Activated T-cell treated with anti-CD3 and anti-CD28 coated beads, Interleukin-2, amount 50 U/mL, for 72 hours (primary cell): Measurements from ENCODE around the gene RELN. TPM values are rescaled to one million over a fixed set of nuclear protein-coding genes. Genes with fewer than 3 reads are reported as not detected.
"Not testable (repeated sequence)": the region's sequence is repeated elsewhere in the genome, so short reads cannot be mapped to it uniquely, and the experiment has no call there.

Source experiments
- ATAC-seq, 2 donors: fragments of 150-1000 bp; cut with Tn5 transposase; replicated peaks in 1 of 2; 2 replicates each; pipeline ENCODE4 v1.10.0; 2021; ENCODE audit warnings: moderate library complexity in 2 of 2, mild to moderate bottlenecking in 1 of 2
- DNase-seq, 2 donors: peaks; one replicate each; pipeline ENCODE4 v3.0.0; 2021 to 2022; ENCODE audit warnings: mixed read lengths in 1 of 2
- H3K27ac Mint-ChIP-seq: one replicate; pipeline ENCODE4 v1.8.0; 2022; ENCODE audit warnings: mild to moderate bottlenecking, moderate library complexity, mixed read lengths
- H3K27me3 Mint-ChIP-seq: one replicate; pipeline ENCODE4 v1.8.0; 2022; ENCODE audit warnings: low read depth, mixed read lengths
- H3K36me3 Mint-ChIP-seq, 2 donors: one replicate each; pipeline ENCODE4 v1.8.0; 2022; ENCODE audit warnings: mixed read lengths in 2 of 2, mild to moderate bottlenecking in 1 of 2; ENCODE audit not compliant: insufficient read depth in 2 of 2
- H3K4me1 Mint-ChIP-seq: one replicate; pipeline ENCODE4 v1.8.0; 2022; ENCODE audit warnings: low read depth, mixed read lengths
- H3K4me3 Mint-ChIP-seq, 2 donors: one replicate each; pipeline ENCODE4 v1.8.0; 2022; ENCODE audit warnings: mild to moderate bottlenecking in 2 of 2, mixed read lengths in 2 of 2, moderate library complexity in 2 of 2
- H3K9me3 Mint-ChIP-seq, 2 donors: one replicate each; pipeline ENCODE4 v1.8.0; 2022; ENCODE audit warnings: mixed read lengths in 2 of 2
- total RNA-seq, 2 donors: library from RNA; stranded (reverse); gene quantifications; one replicate each; pipeline ENCODE4 v1.2.3, GENCODE V29; 2022

The RELN gene
- total RNA-seq = not detected

DNA sequence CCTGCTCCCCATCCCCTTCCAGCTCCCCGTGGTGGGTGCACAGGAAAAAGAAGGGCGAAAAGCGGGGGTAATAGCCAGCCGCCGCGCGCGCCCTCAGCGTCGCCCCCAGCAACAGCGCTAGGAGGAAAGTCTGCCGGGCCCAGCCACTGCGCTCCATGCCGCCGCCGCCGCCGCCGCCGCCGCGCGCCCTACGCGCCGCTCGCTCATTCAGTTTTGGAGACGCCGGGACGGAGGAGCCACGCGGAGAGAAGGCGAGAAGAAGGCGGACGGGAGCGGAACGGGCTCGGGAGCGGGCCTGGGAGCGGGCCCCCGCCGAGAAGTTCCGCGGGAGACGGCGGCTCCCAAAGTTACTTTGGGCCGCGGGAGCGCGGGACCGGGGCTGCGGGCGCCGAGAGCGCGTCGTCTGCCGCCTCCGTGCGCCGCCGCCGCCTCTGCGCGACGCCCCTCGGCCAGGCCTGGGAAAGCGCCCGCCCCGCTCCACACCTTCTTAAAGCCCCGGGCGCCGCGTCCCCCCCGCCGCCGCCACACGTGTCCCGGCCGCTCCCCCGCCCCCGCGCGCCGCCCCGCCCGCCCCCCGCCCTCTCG is at the start of gene RELN:
Gene RELN, minus strand, starts transcription at position 459 of the 585 bp plus-strand sequence. Its CDS starts 302 bp downstream, at position 157.
- H3K9me3 Mint-ChIP-seq = no peaks in the 10 kb centered on the region
- H3K4me1 Mint-ChIP-seq = peaks cover 7% of the 10 kb centered on the region
- H3K4me3 Mint-ChIP-seq = peak within 1 kb of the TSS; percentile 78 to 89
- H3K36me3 Mint-ChIP-seq = no peaks in the 10 kb centered on the region
- H3K27me3 Mint-ChIP-seq = peaks cover 56% of the 10 kb centered on the region
- peak within 1 kb of the TSS; percentile 78 for H3K27ac Mint-ChIP-seq
- ATAC-seq (peak; percentile 25 to 46), DNase-seq (peak; percentile 7 to 15)

DNA sequence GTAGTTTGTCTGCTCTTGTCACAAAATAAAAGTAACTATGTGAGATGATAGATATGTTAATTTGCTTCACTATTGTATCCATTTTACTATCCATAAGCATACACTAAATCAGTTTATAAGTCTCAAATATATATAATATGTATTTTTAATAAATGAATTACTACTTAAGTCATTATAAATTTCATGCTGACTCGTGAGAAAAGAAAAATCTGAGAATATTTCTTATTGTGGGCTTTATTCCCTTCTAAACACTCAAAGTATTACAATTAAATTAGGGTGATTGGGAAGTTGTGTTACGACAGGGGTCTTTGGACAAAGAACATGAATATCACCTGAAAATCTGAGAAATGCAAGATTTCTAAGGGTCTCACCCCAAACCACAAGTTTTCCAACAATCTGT is 48.7 kb upstream of the RELN start:
- peaks cover 43% of the 10 kb centered on the region for H3K27me3 Mint-ChIP-seq
- H3K27ac Mint-ChIP-seq = no peak overlapping the region
- DNase-seq = no peak
- no peaks in the 10 kb centered on the region for H3K4me1 Mint-ChIP-seq
- H3K36me3 Mint-ChIP-seq = no peaks in the 10 kb centered on the region
- ATAC-seq = no peak
- no peak overlapping the region for H3K4me3 Mint-ChIP-seq
- H3K9me3 Mint-ChIP-seq = peaks cover 3 to 5% of the 10 kb centered on the region in 2 donors

DNA sequence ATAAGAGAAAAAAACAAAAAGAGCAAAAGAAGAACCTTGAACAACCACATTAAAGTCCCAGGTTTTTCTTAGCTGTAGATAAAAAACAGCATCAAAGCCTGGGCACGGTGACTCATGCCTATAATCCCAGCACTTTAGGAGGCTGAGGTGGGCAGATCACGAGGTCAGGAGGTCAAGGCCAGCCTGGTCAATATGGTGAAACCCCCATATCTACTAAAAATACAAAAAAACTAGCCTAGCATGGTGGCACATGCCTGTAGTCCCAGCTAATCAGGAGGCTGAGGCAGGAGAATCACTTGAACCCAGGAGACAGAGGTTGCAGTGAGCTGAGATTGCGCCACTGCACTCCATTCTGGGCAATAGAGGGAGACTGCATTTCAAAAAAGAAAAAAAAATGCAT is 47.4 kb upstream of the RELN start:
- not testable (repeated sequence) for ATAC-seq, DNase-seq, H3K9me3 Mint-ChIP-seq, H3K4me1 Mint-ChIP-seq, H3K4me3 Mint-ChIP-seq, H3K27ac Mint-ChIP-seq, H3K36me3 Mint-ChIP-seq
- H3K27me3 Mint-ChIP-seq = peaks cover 40% of the 10 kb centered on the region

DNA sequence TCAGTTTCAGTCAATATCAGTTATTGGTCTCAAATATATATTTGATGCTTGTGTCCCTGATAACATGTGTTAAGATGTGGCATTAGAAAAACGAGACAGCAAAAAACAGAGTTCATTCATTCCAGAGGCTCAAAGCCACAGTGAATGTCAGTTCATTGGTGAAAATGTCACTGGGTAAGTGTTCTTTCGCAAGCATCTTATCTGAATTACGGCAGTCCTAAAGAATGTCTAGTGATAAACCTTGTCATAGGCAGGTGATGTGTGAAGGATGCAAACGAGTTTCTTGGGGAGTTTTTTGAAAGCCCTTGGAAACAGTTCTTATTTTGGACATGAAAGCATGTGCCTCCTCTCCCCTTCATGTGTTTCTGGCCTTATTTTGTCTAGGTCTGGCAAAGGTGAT is 45.9 kb upstream of the RELN start:
- no peaks in the 10 kb centered on the region for H3K4me1 Mint-ChIP-seq
- H3K36me3 Mint-ChIP-seq = no peaks in the 10 kb centered on the region
- H3K27me3 Mint-ChIP-seq = peaks cover 25% of the 10 kb centered on the region
- peaks cover 3 to 5% of the 10 kb centered on the region in 2 donors for H3K9me3 Mint-ChIP-seq
- no peak for ATAC-seq
- no peak overlapping the region for H3K4me3 Mint-ChIP-seq
- H3K27ac Mint-ChIP-seq = no peak overlapping the region
- no peak for DNase-seq

DNA sequence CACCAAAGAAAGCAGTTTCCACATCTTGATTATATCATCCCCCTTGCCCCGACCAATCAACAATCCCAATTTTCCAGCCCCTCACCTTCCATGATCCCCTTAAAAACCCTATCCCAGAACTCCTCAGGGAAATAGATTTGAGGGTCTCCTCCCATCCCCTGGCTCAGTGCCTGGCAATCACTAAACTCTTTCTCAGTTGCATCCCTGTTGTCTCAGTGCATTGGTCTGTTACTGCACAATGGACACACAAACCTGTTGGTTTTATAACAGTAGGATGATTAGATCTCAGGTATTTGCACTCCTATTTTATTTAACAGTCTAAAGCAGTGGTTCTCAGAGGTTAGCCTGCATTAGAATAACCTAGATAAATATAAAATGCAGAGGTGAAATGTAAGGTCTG is 45.2 kb upstream of the RELN start:
- no peak for DNase-seq
- no peaks in the 10 kb centered on the region for H3K4me1 Mint-ChIP-seq
- H3K9me3 Mint-ChIP-seq = peaks cover 3 to 5% of the 10 kb centered on the region in 2 donors
- peaks cover 19% of the 10 kb centered on the region for H3K27me3 Mint-ChIP-seq
- no peaks in the 10 kb centered on the region for H3K36me3 Mint-ChIP-seq
- H3K27ac Mint-ChIP-seq = no peak overlapping the region
- H3K4me3 Mint-ChIP-seq = no peak overlapping the region
- ATAC-seq = no peak

DNA sequence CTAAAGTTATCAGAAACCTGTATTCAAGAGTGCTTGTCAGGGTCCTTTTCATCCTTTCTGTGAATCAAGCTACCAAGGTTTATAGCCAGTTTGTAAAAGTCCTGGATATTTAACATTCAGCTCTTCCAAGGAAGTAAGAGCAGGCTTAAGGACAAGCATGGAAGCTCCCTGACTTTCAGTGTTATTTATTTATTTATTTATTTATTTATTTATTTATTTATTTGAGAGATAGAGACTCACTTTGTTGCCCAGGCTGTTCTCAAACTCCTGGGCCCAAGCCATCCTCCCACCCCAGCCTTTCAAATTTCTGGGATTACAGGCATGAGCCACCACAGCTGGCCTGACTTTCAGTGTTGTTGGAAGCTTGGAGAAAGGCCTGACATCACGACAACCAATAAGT is 44.4 kb upstream of the RELN start:
- Mint-ChIP-seq H3K36me3 (no peaks in the 10 kb centered on the region), H3K27me3 (peaks cover 16% of the 10 kb centered on the region), H3K9me3 (peaks cover 3 to 5% of the 10 kb centered on the region in 2 donors), H3K4me1 (no peaks in the 10 kb centered on the region), H3K4me3 (no peak overlapping the region), H3K27ac (no peak overlapping the region)
- no peak for ATAC-seq
- DNase-seq = no peak

DNA sequence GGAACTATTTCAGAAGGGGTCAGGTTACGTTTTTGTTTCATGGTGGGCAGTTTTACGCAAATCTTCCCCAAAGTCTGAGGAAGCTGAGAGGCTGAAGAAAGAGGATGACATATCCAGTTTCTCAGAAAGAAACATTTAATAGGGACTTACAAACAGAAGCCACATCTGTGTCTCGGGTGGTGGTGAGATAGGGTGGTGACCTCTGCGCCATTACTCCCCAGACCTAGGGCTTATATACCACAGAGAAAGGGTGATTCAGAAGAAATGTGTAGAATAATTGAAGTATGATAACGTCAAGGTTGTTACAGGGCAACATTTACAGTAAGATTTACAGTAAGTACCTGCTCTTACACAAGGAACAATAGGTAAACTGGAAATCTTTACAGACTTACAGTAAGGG is 43.0 kb upstream of the RELN start:
- DNase-seq = no peak
- H3K27me3 Mint-ChIP-seq = peaks cover 5% of the 10 kb centered on the region
- no peak overlapping the region for H3K4me3 Mint-ChIP-seq
- no peaks in the 10 kb centered on the region for H3K36me3 Mint-ChIP-seq
- no peaks in the 10 kb centered on the region for H3K4me1 Mint-ChIP-seq
- no peak for ATAC-seq
- no peak overlapping the region for H3K27ac Mint-ChIP-seq
- peaks cover 3 to 5% of the 10 kb centered on the region in 2 donors for H3K9me3 Mint-ChIP-seq

DNA sequence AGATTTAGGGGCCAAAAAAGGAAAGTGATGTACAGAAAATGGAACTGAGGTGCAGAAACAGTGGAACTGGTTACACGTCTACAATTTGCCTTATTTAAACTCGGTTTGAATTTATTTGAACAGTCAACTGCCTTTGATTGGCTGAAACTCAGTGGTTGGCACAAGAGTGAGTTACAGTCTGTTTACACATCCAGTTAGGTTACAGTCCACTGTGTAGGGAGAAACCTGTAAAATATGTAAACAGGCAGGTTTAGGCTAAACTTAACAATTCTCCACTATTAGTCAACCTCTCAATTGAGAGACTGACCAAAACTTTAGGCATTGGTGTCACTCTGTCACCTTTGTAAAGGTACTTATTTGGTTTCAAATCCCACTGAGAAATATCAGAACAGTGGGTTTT is 40.3 kb upstream of the RELN start:
- Mint-ChIP-seq H3K4me1 (no peaks in the 10 kb centered on the region), H3K27me3 (no peaks in the 10 kb centered on the region), H3K27ac (no peak overlapping the region), H3K4me3 (no peak overlapping the region), H3K9me3 (peaks cover 2 to 5% of the 10 kb centered on the region in 2 donors), H3K36me3 (no peaks in the 10 kb centered on the region)
- DNase-seq = no peak
- ATAC-seq = no peak

DNA sequence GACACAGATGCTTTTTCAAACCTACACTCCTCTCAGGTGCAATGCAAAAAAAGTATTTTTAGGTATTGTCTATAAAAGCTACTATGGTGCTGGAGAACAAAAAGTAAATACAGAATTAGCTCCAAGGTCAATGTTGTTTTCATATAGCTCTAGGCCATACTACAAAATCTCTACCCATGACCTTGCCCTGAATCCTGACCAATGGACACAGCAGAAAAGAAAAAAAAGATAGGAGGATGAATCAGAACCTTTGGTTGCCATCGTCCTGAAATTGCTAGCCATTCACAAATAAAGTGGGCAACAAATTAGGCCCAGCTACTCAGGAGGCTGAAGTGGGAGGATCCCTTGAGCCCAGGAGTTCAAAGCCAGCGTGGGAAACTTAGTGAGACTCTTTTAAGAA is 35.2 kb upstream of the RELN start:
- no peaks in the 10 kb centered on the region for H3K36me3 Mint-ChIP-seq
- H3K27ac Mint-ChIP-seq = no peak overlapping the region
- no peak overlapping the region for H3K4me3 Mint-ChIP-seq
- ATAC-seq (no peak), DNase-seq (no peak)
- H3K4me1 Mint-ChIP-seq = no peaks in the 10 kb centered on the region
- no peaks in the 10 kb centered on the region for H3K9me3 Mint-ChIP-seq
- H3K27me3 Mint-ChIP-seq = peaks cover 4% of the 10 kb centered on the region

DNA sequence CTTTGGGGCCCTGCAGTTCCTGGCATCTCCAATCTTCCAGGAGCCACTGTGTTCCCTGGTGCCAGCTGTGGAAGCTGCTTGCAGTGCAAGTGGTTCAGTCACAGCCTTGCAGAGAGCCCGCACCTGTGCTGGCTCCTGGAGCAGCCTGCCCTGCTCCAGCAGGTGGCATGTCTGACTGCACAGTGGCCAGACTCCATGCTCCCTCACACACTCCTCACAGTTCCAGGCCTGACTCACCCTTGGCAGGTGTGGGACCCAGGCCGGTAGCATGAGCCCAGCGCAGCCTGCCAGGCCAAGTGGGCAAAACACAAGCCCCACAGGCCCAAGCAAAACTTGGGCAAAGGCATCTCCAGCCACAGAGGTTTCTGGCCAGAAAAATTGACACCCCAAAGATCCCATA is 33.6 kb upstream of the RELN start:
- H3K27me3 Mint-ChIP-seq = peaks cover 4% of the 10 kb centered on the region
- DNase-seq (no peak), ATAC-seq (no peak)
- no peaks in the 10 kb centered on the region for H3K9me3 Mint-ChIP-seq
- no peak overlapping the region for H3K4me3 Mint-ChIP-seq
- H3K36me3 Mint-ChIP-seq = no peaks in the 10 kb centered on the region
- no peak overlapping the region for H3K27ac Mint-ChIP-seq
- H3K4me1 Mint-ChIP-seq = no peaks in the 10 kb centered on the region

DNA sequence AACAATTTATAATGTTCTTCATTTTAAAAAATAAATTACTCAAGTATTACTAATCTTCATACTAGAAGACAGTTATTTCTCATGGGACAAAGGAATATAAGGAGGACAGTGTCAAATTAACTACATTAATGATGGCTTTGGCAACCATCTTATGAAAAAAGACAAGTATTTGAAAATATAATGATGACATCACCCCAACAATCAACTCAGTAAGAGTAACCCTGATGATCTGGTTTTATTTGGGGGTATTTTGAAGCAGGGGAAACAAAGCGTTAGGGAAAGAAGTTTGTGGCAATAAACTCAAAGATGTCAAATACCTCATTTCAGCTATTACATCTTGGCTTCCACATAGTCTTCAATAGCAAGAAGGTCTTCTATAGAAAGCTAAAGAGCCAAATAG is 29.0 kb upstream of the RELN start:
- ATAC-seq (no peak), DNase-seq (no peak)
- Mint-ChIP-seq H3K36me3 (no peaks in the 10 kb centered on the region), H3K4me1 (no peaks in the 10 kb centered on the region), H3K4me3 (no peak overlapping the region), H3K9me3 (no peaks in the 10 kb centered on the region), H3K27me3 (peaks cover 16% of the 10 kb centered on the region), H3K27ac (no peak overlapping the region)

DNA sequence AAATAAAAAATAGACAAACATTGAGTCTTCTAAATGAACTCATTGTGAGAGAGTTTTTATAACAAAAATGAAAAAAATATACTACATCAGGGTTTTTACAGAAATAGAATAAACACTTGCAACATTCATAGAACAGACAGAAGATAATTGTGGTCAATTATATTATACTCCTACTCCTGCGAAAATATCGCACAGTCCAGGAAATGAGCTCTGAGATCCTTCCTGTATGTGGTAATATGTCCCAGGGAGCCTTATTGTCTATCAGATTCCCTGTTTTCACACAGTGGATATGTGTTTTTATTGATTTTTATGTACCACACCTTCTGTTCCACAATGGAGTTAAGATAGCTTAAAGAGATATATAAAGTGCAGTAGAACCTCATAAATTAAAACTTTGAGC is 27.5 kb upstream of the RELN start:
- Mint-ChIP-seq H3K27ac (no peak overlapping the region), H3K36me3 (no peaks in the 10 kb centered on the region), H3K4me3 (no peak overlapping the region), H3K27me3 (peaks cover 17% of the 10 kb centered on the region), H3K9me3 (no peaks in the 10 kb centered on the region), H3K4me1 (no peaks in the 10 kb centered on the region)
- no peak for DNase-seq
- no peak for ATAC-seq

DNA sequence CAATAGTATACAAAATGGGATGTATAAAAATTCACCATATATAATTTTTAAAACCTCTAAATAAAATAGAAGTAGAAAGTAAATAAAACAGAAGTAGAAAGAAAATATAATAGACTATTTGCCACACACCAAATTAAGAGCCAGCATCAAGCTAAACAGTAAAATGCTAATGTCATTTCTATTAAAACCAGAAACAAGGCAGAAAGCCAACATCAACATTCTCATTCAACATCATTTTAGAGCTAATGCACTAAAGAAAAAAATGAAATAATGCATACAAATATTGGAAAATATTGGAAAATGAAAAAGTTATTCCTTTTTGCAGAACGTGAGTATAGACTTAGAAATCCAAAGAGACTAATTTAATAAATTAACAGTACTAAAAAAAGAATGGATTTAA is 23.4 kb upstream of the RELN start:
- no peaks in the 10 kb centered on the region for H3K36me3 Mint-ChIP-seq
- no peak overlapping the region for H3K4me3 Mint-ChIP-seq
- ATAC-seq (no peak), DNase-seq (no peak)
- H3K9me3 Mint-ChIP-seq = no peaks in the 10 kb centered on the region
- no peak overlapping the region for H3K27ac Mint-ChIP-seq
- H3K27me3 Mint-ChIP-seq = peaks cover 35% of the 10 kb centered on the region
- H3K4me1 Mint-ChIP-seq = no peaks in the 10 kb centered on the region

DNA sequence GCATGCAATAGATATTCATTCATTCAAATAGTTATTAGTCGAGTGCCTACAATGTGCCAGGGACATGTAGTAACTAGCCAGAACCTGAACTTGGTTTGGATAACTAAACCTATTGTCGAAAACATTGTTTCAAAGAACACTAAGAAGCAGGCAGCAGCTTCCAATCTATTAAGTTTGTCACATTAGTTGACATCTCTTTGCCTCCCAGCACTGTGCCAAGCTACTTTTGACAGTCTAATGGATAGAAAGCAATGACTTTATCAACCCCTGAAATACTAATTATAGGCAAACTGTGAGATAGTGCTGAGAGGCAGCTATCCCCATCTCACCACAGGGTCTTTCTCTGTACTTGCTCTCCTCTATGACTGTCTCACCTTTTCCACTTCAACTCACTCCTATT is 22.4 kb upstream of the RELN start:
- DNase-seq = no peak
- Mint-ChIP-seq H3K4me1 (no peaks in the 10 kb centered on the region), H3K4me3 (no peak overlapping the region), H3K27me3 (peaks cover 35% of the 10 kb centered on the region), H3K9me3 (no peaks in the 10 kb centered on the region), H3K27ac (no peak overlapping the region), H3K36me3 (no peaks in the 10 kb centered on the region)
- no peak for ATAC-seq
